Measurements from ENCODE around the gene EEPD1. TPM values are rescaled to one million over a fixed set of nuclear protein-coding genes. Genes with fewer than 3 reads are reported as not detected.

The EEPD1 gene
- total RNA-seq, 4 donors from 2014 or later: 1.8 to 18.4 (median 11.2) TPM

DNA sequence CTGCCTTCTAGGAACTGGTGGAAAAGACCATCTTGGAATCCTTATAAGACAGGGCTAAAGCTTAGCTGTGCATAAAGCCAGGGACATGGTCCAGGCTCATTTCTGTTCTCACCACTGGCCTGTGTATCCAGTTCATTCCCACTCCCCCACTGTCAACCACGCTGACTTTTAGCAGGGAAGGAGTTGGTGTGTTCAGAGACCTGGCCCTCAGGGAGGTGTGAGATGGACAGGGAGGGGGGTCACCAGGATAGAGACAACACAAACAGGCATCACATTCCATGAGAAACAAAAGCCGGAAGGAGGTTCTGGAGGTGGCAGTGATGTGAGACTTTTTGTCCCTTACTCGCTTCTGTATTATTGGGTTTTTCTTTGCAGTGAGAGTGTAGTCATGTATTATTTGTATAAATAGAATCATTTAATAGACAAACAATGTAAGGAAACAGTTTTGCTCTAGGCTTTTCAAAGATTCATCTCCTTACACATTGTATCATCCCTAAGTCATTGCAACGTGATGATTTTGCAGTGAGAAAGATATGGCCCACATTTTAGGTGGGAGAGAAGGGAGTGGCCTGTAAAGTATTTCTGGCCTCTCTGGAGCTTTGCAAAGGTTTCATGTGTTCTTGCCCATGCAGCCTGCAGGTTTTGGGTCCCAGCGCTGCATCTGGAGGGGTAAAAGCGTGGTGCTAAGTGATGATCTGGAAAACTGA, 52.0 kb downstream of the EEPD1 start:
- peaks cover 0 to 6% of the 10 kb centered on the region in 2 donors for H3K4me1 ChIP-seq
- no peaks in the 10 kb centered on the region for H3K27me3 ChIP-seq
- TF ChIP-seq POLR2A (IDR thresholded peaks at IDR 0.05) (no peak), CTCF (IDR thresholded peaks at IDR 0.05) (no peak)
- no peak for DNase-seq
- H3K4me3 ChIP-seq: no peak overlapping the region
- no peaks in the 10 kb centered on the region for H3K9me3 ChIP-seq
- intact Hi-C loops (cut with DNase I; ENCODE audit: low total_unique reads): no loop called here
- no peaks in the 10 kb centered on the region for H3K36me3 ChIP-seq
- no peak overlapping the region for H3K27ac ChIP-seq

DNA sequence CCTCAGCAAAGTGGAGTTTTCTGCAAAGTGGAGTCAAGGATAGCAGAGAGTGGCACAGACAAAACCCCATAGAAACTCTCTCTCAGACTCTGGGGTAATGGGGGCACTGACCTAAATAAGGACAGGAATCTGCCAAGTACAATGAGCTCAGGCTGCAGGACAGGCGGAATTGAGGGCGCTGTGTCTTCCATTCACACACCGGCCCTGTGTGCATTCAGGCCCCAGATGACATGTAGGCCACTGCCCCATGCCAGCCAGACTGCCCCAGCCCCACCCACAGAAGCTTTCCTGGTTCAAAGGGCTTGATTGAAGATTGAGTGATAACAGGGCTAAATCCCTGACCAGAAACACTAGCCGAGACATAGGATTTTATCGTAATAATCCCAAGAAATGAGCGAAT, 52.7 kb downstream of the EEPD1 start:
- H3K4me1 ChIP-seq: peaks cover 0 to 6% of the 10 kb centered on the region in 2 donors
- no peaks in the 10 kb centered on the region for H3K9me3 ChIP-seq
- TF ChIP-seq CTCF (IDR thresholded peaks at IDR 0.05) (no peak), POLR2A (IDR thresholded peaks at IDR 0.05) (no peak)
- H3K27ac ChIP-seq: no peak overlapping the region
- H3K4me3 ChIP-seq: no peak overlapping the region
- DNase-seq: no peak
- intact Hi-C loops (cut with DNase I; ENCODE audit: low total_unique reads): no loop called here
- no peaks in the 10 kb centered on the region for H3K36me3 ChIP-seq
- H3K27me3 ChIP-seq: no peaks in the 10 kb centered on the region

- TF ChIP-seq POLR2A (IDR thresholded peaks at IDR 0.05) (no peak), CTCF (IDR thresholded peaks at IDR 0.05) (no peak)
- DNase-seq: peak in 1 of 2 donors; percentile 31
- Histone ChIP-seq H3K27me3 (no peaks in the 10 kb centered on the region), H3K9me3 (no peaks in the 10 kb centered on the region), H3K27ac (no peak overlapping the region), H3K4me1 (peaks cover 0 to 6% of the 10 kb centered on the region in 2 donors), H3K4me3 (no peak overlapping the region), H3K36me3 (no peaks in the 10 kb centered on the region)
- intact Hi-C loops (cut with DNase I; ENCODE audit: low total_unique reads): no loop called here
Observed at GRCh38 chr7:36207451-36208291, 54.6 kb downstream of the EEPD1 start.

GRCh38 chr7:36208426-36208825, 55.4 kb downstream of the EEPD1 start:
- intact Hi-C loops (cut with DNase I; ENCODE audit: low total_unique reads): no loop called here
- H3K27me3 ChIP-seq: no peaks in the 10 kb centered on the region
- TF ChIP-seq CTCF (IDR thresholded peaks at IDR 0.05) (no peak), POLR2A (IDR thresholded peaks at IDR 0.05) (no peak)
- peaks cover 0 to 6% of the 10 kb centered on the region in 2 donors for H3K4me1 ChIP-seq
- no peaks in the 10 kb centered on the region for H3K36me3 ChIP-seq
- H3K9me3 ChIP-seq: no peaks in the 10 kb centered on the region
- H3K27ac ChIP-seq: no peak overlapping the region
- H3K4me3 ChIP-seq: no peak overlapping the region
- no peak for DNase-seq

All from uterus (tissue), 4 donors.